Measurements from ENCODE around the gene SGCE.

Gene SGCE

GRCh38 chr7:94594882-94595281, 61.1 kb downstream of the SGCE start:
- H3K27ac ChIP-seq (ENCODE audit: extremely low read depth, low read depth, low read length) = no peak overlapping the region
- ChIA-PET CTCF (no interaction called here), POLR2A (no interaction called here)
- no peaks in the 10 kb centered on the region for H3K4me1 ChIP-seq (ENCODE audit: control insufficient read depth, insufficient read depth, low read length)
- TF ChIP-seq ZBTB10 (tag by site-specific recombination; IDR thresholded peaks at IDR 0.05) (no peak), ZSCAN18 (tag by site-specific recombination; IDR thresholded peaks at IDR 0.05) (no peak), ZNF529 (tag by site-specific recombination; IDR thresholded peaks at IDR 0.05; ENCODE audit: insufficient replicate concordance) (no peak), KLF17 (tag by site-specific recombination; IDR thresholded peaks at IDR 0.05) (no peak), ZNF133 (tag by site-specific recombination; IDR thresholded peaks at IDR 0.05) (no peak), ZNF664 (tag by site-specific recombination; IDR thresholded peaks at IDR 0.05) (no peak), CTCF (tag by site-specific recombination; IDR thresholded peaks at IDR 0.05) (no peak), GLI4 (tag by site-specific recombination; IDR thresholded peaks at IDR 0.05) (no peak), ZNF785 (tag by site-specific recombination; IDR thresholded peaks at IDR 0.05) (no peak), ZNF48 (tag by site-specific recombination; IDR thresholded peaks at IDR 0.05) (no peak), ZNF513 (tag by site-specific recombination; IDR thresholded peaks at IDR 0.05) (no peak), ZNF549 (tag by site-specific recombination; IDR thresholded peaks at IDR 0.05) (no peak), ZNF138 (tag by site-specific recombination; IDR thresholded peaks at IDR 0.05; ENCODE audit: borderline replicate concordance) (no peak)
- H3K36me3 ChIP-seq (ENCODE audit: control insufficient read depth in 2 of 2, insufficient read depth in 1 of 2, low read length in 2 of 2) = peaks cover 8 to 10% of the 10 kb centered on the region in 2 experiments
- no peaks in the 10 kb centered on the region for H3K9me3 ChIP-seq (ENCODE audit: control insufficient read depth, insufficient read depth, low read depth, low read length)
- no peak overlapping the region for H3K4me3 ChIP-seq (ENCODE audit: low read depth, low read length)

- ChIA-PET POLR2A (no interaction called here), CTCF (no interaction called here)
- Histone ChIP-seq H3K4me1 (ENCODE audit: control insufficient read depth, insufficient read depth, low read length) (no peaks in the 10 kb centered on the region), H3K4me3 (ENCODE audit: low read depth, low read length) (no peak overlapping the region), H3K27ac (ENCODE audit: extremely low read depth, low read depth, low read length) (no peak overlapping the region), H3K9me3 (ENCODE audit: control insufficient read depth, insufficient read depth, low read depth, low read length) (no peaks in the 10 kb centered on the region), H3K36me3 (ENCODE audit: control insufficient read depth in 2 of 2, insufficient read depth in 1 of 2, low read length in 2 of 2) (peaks cover 0 to 7% of the 10 kb centered on the region in 2 experiments; a peak in 1 of 3 replicates)
- no peak for TF ChIP-seq ZSCAN5A (tag by site-specific recombination; IDR thresholded peaks at IDR 0.05)
- TF ChIP-seq PBX3 (CRISPR knock-in tag; IDR thresholded peaks at IDR 0.05) = no peak
Observed at GRCh38 chr7:94591176-94591575, 64.8 kb downstream of the SGCE start.

All from HEK293 (cell line).